MM.1S (cell line): Measurements from ENCODE around the gene KRTAP5-11.
"Not testable (repeated sequence)": the region's sequence is repeated elsewhere in the genome, so short reads cannot be mapped to it uniquely, and the experiment has no call there.

Experiments used
- CTCF ChIP-seq: fragments of 300-600 bp; sonication (generic); IDR thresholded peaks from 2 replicates; pipeline ENCODE4 v1.5.1; 2016; ENCODE audit warnings: antibody characterized with exemption, low read length, mixed read lengths
- EZH2 ChIP-seq: fragments of 300-600 bp; sonication (generic); optimal IDR thresholded peaks from 2 replicates; pipeline ENCODE3; 2017; ENCODE audit warnings: low read depth, mild to moderate bottlenecking, antibody characterized with exemption, low read length, mixed read lengths

- not testable (repeated sequence) for TF ChIP-seq CTCF, EZH2
Measured at GRCh38 chr11:71613931-71614330, 31.3 kb upstream of the KRTAP5-11 start.
